LoVo (cell line): ENCODE measurements around the gene CCL2.

Source experiments
- DNase-seq: peaks from one replicate; pipeline ENCODE4 v3.0.0-alpha.2; 2016; ENCODE audit warnings: low spot score

The CCL2 gene

DNA sequence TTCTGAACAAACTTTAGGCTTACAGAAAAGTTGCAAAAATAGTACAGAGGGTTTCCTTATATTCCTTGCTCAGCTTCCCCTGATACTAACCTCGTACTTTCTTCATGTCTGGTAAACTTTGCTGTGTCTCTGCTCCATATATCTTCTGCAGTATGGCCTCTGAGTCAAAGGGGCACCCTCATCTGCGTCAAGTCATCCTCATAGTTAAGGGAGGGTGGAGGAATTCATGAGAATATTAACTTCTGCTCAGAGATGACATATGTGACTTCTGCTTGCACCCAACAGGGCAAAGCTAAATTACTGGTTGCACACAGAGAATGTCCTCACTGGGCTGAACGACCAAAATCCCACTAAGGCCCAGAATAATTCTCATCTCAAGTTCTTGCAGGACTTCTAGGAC, 10.6 kb downstream of the CCL2 start:
- no peak for DNase-seq

- peak; percentile 9 for DNase-seq
These were observed 14.9 kb downstream of the CCL2 start, which contains the start of gene CCL7 for GRCh38 chr17:34269969-34270368. Gene CCL7, plus strand, starts transcription at chr17:34270221. Its CDS starts 70 bp downstream, at chr17:34270291.

- DNase-seq: no peak
These were observed 20.8 kb downstream of the CCL2 start for GRCh38 chr17:34275881-34276280.

GRCh38 chr17:34276826-34277225, 21.7 kb downstream of the CCL2 start:
- DNase-seq: no peak

DNA sequence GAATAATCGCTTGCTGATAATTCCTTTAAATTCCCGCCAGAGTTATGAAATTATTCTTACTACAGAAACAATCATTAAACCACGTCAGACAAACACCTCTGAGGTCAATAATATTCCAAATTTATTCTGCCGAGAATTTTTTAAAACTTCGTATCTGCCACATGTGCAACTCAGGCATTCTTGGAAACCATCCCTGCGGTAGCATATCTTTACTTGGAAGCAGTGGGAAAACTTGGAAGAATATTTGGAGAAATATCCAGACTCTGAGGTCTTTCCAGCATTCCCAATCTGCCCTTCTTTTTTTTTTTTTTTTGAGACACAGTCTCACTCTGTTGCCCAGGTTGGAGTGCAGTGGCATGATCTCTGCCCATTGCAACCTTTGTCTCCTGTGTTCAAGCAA, 28.5 kb downstream of the CCL2 start:
- DNase-seq: no peak

DNA sequence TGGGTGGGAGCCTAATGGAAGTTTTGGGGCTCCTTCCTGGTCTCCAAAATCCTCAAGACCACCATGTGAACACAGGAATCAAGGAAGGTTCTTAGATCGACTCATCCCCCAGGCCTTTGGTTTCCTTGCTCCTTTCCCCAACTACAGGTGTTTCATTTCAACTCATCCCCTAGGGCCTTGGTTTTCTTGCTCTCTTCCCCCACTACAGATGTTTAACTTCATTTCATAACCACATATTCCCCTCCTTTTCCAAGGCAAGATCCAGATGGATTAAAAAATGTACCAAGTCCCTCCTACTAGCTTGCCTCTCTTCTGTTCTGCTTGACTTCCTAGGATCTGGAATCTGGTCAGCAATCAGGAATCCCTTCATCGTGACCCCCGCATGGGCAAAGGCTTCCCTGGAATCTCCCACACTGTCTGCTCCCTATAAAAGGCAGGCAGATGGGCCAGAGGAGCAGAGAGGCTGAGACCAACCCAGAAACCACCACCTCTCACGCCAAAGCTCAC, 30.3 kb downstream of the CCL2 start, which contains the start of gene CCL11:
TSS of gene CCL11 (plus strand) at position 457 of the 507 bp plus-strand sequence. CDS start 67 bp downstream, outside the sequence.
- DNase-seq: no peak

GRCh38 chr17:34287875-34288274, 32.8 kb downstream of the CCL2 start:
- DNase-seq: no peak

DNA sequence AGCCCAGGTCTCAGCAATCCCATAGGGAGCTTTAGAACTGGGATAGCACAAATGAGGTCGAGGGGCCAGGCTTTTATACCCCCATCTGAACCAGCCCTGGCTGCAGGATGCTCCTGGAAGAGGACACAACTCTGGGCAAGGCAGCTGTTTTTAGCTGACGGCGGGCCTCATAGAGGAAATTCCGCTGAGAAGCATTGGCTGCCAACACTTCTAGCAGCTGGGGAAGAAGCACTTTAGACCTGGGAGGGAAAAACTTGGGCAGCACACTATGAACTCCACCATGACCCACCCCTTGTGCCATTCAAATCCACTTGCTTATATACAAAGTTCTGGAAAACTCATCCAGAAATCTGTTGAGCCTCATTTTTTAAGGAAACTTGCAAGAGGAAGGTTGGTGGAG, 35.5 kb downstream of the CCL2 start:
- no peak for DNase-seq

GRCh38 chr17:34291721-34292348, 36.8 kb downstream of the CCL2 start:
- DNase-seq: no peak

DNA sequence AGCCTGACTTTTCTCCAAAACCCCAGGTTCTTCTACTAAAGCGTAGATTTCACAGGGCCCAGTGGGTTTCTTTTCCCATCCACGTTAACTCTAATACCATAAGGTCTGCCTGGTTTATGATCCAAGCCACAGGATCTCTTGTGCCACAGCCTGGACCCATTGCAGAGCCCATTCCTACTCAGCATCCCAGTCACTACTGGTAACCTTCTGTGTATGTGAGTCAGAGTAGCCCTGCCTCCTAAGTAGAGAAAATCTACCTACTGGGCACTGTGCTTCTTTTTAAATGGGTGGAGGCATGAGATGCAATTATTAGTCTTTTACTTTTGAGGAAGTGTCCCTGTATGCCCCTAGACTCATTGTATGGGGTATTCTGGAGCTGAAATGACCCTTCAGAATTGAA, 43.9 kb downstream of the CCL2 start:
- DNase-seq: no peak

DNA sequence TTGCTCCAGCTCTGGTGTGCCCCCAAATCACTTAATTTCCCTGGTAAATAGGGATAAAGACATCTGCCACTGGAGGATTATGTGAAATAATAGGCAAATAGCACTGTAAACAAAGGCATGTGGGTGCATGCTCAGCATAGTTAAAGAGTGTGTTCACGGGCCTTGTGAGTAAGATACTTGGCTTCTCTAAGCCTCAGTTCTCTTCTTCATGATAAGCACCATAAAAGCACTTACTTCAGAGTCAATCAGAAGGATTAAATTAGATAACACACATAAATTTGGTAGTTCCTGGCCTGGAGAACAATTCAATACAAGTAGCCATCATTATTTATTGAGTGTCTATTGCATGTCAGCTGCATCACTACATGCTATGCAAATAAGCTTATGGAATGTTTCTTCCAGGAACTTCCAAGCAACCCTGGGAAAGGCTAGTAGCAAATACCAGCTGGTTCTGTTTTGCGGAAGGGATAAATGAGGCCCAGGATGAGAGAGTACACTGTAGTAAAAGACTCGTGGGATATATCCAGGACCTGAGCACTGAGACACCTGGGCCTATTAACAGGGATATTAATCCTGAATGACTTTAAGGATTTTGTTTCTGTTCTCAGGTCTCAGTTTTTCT, 45.0 kb downstream of the CCL2 start:
- no peak for DNase-seq

DNA sequence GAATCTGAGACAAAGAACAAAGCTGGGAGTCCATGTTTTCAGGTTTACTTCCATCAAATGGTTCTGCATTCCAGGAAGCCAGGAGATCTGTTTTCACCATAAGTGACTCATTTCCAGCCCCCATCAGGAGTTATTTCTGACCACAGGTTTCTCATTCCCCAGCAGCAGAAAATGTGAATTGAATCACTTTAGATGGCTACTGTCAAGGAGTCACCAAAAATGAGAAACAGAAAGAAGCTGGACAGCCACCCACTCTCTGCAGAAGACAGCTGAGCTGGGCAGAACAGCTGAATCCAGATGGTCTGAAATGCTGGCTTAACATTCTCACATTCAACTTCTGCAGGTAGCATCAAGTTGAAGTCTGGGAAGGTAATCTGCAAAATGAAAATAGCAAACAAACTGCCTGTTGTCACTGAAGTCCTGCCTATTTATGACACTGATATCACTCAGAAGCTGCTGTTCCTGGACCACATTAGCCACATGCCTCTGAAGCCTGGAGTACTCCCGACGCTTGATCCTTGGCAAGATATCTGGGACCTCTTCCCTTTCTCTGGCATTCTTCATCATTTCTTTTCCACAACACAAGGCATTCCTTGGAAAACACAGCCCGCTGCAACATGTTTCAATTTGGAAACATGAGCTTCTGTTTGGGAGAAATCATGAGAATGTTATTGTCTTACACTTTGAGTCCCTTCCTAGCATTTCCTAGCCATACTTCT, 45.7 kb downstream of the CCL2 start:
- no peak for DNase-seq

DNA sequence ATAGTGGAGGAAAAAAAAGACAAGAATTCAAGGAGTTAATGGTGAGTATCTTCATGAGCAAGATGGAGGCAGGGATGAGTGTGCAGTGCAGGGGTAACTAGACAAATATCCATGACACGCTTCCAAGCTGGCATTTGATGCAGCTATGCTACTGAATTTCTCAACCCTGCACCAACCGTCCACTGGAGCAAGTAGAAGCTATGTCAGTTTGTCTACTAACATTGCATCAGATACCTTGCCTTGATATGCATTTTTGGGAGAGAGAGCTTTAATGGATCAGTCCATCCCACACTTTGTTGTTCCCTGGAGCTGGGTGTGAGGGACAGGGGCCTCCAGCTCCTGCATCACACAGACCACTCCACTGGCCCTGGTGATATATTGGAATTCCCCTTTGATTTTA, 46.9 kb downstream of the CCL2 start:
- DNase-seq: no peak

- DNase-seq: no peak
These were observed 47.6 kb downstream of the CCL2 start for GRCh38 chr17:34302636-34303035.

DNA sequence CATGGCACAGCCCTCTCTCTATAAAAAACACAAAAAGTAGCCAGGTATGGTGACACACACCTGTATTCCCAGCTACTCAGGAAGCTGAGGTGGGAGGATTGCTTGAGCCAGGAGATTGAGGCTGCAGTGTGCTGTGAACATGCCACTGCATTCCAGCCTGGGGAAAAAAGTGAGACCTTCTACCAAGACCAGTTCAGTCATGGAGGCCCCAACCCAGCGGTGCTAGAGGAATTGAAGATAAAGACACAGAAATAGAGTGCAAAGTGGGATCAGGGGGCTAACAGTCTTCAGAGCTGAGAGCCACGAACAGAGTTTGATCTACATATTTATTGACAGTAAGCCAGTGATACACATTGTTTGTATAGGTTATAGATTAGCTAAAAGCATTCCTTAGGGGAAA, 48.5 kb downstream of the CCL2 start:
- no peak for DNase-seq

DNA sequence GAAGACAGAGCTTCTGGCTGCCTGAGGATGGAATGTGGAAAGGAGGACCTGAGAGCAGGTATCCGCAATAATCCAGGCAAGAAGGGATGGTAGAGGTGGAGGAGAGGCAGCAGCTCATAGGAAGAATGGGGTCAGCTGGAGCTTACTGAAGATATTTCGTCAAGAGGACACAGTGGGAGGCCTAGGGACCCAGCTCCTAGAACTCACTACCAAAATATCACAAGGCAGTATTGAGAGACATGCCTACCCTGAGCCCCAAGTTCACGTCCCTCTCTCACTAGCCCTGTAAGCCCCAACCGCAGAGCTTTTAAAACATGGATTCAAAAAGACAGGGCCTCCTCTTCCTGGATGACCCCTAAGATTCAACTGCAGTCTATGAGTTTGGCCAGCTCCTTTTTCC, 50.0 kb downstream of the CCL2 start:
- no peak for DNase-seq

DNA sequence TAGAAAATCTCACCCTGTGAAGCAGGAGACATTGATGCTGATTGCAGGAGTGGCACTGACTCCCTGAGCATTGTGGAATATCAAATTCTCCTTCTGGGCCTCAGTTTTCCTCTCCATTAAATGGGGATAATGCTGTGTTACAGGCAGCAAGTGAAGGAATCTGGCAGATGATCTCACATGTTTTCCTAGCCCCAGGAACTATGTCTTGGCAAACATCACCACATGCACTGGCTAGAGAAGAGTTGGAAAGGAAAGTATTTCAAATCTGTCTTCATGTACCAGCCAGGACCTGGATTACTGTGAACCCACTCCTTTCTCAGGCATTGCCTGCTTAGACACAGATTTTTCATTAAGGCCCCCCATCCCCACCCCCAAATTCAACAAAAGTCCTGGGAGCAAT, 50.5 kb downstream of the CCL2 start:
- DNase-seq: no peak

DNA sequence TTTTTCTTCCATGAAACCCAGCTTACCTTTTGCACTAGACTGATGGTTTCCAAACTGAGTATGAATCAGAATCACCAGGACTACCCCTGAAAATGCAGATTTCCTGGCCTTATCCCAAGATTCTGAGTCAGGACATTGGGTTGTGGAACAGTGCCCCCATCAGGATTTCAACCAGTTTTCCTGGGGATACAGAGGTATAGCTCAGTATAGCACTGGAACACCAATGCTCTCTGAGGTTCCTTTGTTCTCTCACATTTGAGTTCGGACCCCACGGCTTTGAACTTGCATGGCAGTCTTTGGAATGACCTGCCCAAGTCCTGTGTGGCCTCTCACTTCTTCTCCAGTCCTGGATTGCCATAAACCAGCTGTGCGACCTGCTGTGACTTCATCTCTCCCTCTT, 51.4 kb downstream of the CCL2 start:
- DNase-seq: no peak
